ENCODE results near the gene ANKRD37.

ANKRD37 gene

DNA sequence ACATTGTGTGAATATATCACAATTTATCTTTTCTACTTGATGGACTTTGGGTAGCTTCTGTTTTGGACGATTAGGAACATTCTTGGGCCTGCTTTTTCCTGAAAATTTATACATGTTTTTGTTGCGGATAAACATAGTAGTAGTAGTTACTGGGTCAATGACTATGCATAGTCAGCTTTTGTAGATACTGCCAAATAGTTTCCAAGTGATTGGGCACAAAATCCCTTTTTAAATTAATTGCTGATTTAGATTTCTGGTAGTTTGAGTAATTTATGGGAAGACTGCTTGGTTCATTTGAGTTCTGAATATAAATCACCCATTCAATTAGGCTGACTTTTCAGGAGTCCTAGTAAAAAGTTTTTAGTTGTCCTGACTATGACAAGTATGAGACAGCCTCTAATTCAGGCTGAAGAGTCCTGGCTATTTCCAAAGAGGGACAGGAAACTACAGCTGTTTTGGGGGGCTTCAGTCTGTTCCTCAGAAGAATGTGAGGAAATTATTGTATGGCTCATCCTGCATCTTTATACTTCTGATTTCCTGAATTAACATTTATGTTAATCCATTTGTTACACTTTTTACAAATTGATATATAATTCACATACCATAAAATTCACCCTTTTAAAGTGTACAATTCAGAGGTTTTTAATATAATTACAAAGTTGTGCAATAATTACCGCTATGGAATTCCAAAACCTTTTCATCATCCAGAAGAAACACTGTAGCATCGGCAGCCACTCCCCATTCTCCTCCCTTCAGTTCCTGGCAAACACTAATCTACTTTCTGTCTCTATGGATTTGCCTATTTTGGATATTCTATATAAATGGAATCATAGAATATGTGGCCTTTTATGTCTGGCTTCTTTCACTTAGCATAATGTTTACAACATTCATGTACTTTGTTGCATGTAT is 15.1 kb upstream of the ANKRD37 start:
- DNase-seq = no peak

DNA sequence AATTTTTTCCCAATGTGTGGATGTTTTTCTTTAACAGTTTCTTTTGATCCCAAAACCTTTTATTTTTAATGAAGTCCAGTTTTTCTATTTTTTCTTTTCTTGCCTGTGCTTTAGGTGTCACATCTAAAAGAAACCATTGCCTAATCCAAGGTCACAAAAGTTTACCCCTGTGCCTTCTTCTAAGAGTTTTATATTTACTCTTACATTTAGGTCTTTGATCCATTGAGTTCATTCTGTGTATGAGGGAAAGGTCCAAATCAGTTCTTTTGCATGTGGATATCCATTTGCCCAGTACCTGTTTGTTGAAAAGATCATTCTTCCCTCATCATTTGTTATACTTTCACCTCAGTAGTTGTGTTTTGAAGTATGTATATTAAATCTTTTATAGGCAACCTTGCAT is 13.9 kb upstream of the ANKRD37 start:
- DNase-seq = no peak

DNA sequence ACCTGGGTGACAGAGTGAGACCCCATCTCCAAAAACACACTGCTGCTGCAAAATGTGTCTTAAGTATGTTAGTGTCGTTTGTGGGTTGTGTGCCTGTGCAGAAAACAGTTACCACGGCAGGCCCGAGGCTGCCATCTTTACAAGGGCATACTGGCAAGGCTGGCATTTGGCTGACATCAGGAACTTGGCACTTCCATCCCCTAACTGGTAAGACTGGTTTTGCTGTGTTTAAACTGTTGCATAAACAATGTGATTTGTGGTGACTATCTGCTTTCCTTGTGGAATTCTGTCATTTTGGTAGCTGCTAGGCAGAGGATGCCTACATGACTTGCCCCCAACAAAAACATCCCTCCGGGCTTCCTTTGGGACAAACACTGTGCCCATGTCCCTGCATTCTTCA is 13.2 kb upstream of the ANKRD37 start:
- DNase-seq = no peak

DNA sequence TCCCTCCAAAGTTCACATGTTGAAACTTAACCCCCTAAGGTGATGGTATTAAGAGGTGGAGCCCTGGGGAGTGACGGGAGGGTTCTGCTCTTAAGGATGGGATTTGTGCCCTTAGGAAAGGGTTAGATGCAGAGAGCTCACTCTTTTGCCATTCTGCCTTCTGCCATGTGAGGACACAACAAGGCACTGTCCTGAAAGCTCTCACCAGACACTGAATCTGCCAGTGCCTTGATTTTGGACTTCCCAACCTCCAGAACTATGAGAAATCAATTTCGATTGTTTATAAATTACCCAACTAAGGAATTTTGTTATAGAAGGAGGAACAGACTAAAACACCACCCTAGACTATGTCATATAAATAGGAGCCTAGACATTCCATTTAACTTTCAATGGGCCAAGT is 12.6 kb upstream of the ANKRD37 start:
- DNase-seq = no peak

DNA sequence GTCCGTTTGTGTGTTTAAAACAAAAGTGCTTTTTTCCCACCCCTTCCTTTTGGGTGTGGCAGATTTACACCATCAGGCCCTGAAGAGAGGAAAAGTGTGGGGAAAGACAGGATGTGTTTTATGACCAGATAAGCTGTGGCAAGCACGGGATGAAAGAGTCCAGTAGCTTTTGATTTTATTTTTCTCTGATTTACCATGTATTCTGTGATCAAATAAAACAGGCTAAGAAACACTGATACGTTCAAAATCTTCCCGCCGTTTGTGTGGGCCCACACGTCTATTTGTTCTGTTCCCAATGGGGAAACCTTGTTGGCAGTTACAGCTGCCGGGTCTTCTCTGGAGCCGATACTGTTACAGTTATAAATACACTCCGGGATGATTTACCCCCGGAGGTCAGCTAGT is 11.7 kb upstream of the ANKRD37 start:
- DNase-seq = peak; percentile 53

DNA sequence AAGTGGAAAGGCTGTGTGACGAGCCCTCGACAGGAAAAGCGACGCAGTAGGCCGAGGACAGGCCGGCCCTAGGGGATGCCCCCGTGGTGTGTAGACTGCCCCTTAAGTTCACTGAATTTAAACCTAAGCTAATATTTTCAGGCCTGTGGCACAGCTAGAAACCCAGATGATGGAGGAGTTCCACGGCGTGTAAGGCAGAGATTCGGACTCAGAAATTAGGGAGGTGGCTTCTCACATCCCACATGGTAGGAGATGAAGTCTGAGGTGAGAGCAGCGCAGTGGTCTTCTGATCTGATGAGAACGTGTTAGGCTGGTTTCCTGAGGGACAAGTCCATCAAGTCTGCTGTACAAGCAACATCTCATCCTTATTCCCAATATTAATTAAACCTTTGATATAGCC is 8.7 kb upstream of the ANKRD37 start:
- no peak for DNase-seq

DNA sequence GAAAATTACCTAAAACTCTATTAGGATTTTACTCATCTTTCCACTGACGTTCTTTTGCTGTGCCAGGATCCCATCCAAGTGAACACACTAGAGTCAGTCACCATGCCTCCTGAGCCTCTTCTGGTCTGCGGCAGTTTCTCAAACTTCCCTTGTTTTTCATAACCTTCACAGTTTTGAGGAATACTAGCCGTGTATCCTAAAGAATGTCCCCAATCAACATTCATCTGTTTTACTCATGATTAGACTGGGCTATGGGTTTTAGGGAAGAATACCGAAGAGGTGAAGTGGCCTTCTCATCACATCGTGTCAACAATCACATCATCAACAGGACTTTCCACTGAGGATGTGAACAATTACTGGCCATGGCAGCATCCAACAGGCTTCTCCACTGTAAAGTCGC is 5.7 kb upstream of the ANKRD37 start:
- no peak for DNase-seq

DNA sequence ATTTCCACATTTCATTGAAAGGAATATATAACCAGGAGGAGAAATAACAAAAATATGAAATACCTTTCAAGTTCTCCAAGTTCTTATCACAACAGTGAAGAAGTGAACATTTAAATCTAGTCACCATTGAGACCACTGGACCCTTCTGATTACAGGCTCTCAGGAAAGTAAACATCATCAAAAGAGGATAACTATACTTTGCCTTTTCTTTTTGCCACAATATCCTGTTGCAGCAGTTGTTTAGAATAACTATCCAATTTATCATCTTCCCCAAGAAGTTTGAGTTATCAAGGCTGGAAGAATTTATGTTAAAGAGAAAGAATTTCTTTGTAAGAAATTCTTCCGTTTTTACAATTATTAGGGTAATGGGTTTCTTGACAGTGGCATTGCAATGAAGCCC is 4.5 kb upstream of the ANKRD37 start:
- DNase-seq = no peak

DNA sequence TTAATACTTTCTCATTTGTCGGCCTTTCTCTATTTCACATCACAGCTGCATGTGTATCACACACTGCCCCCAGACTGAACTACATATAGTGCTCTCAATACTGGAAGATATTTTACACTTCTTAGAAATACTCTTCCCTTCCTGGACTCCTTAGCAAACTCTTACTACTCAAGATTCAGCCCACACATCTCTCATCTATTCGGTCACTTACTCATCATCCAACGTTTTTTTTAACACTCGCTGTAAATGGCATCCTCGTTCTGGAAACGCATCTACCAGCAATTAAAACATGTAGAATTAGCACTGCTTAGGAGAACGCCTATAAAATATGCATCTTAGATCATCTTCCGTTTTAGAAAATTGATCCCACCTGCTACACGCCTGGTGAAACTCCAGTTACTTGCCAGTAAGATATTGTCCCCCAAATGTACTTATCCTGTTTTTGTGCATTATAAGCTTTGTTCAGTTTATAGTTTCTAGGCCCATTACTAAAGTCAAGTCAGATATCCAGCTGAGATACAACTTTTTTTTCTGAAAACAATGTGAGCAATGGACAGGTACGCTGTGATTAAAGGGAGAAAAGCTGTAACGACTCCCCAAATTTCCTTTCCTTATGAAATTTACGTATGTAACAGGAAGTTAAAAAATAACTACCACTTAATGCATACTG is 1.9 kb upstream of the ANKRD37 start:
- peak; percentile 17 for DNase-seq

DNA sequence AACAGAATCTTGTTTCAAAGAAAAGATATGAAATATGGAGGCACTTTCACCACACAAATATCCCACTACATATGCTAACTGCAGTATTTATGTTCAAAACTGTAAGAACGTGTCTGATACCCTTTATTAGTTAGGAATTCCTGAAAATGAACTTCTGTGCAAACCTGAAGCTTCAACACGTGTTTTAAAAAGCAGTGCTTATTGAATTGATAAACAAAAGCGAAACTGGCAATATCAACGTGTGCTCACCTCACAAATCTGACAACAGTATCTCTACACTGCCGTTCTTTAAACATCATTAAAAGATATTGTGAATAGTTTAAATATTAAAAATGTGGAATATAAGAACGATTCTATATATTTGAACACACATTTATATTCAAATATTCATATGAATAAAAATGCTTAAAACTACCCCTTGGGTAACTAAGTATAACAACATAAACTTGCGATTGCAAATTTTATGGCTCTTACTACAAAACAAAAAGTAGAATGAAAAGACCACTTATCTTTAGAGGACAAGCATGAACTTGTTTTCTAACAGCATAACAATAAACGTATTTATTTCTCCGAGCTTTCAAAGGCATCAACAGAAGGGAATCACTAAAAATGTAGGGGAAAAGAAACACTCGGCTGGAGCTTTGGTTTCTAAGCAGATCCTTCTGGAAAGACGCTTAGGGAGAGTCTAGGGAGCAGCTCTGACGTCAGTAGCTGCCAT is 1.2 kb upstream of the ANKRD37 start, which contains the start of gene LRP2BP:
TSS of gene LRP2BP (minus strand) at position 687 of the 718 bp plus-strand sequence. CDS start 17,738 bp downstream, outside the sequence.
- peak; percentile 45 for DNase-seq

DNA sequence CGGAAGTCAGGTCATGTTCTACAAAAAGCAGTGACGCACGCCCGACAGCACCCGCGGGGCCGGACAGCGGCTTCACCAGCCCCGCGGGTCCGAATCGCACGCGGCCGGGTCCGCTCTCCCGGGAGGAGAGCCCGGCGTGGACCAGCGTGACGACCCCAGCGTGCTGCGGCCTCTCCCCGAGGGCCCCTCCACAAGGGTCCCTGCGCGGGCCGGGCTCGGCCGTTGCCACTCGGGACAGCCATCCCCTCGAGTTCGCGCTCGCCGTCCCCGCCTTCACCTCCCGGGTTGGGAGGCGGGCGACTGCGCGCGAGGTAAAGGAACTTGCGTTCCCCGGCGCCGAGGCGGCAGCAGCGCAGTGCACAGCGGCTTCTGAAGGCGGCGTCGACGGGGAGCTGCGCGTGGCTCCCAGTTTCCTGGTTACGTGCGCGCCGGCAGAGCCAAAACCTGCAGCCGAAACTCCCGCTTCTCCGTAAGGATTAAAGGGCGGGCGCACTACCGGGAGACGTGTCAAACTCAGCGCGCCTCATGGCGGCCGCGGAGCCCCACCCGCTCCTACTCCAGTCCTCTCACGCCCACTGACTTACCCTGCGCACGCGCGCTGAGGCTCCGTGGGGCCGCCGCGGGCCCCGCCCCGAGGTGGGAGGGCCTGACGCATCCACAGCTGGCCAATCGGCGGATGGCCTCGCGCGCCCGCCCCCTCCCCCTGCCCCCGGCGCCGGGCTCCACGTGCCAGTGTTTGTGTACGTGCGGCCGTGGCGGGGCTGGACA is 501 bp upstream of the ANKRD37 start:
- DNase-seq = peak; percentile 95

DNA sequence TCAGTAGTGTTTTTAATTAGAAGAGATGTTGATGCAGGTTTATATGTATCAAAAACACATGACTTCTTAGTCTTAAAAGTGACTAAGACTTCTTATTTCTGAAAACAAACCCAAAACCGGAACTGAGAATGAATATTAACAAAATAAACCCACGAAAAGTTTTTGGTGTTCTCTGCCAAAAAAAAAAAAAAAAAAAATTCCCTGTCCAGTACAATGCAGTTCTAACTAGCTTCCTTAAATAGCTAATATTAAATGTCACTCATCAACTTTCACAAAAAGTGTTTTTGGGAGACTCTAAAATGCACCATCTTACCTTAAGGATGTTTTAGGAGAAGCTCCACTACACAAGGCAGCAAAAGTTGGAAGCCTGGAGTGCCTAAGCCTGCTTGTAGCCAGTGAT is 2.0 kb downstream of the ANKRD37 start:
- no peak for DNase-seq

DNA sequence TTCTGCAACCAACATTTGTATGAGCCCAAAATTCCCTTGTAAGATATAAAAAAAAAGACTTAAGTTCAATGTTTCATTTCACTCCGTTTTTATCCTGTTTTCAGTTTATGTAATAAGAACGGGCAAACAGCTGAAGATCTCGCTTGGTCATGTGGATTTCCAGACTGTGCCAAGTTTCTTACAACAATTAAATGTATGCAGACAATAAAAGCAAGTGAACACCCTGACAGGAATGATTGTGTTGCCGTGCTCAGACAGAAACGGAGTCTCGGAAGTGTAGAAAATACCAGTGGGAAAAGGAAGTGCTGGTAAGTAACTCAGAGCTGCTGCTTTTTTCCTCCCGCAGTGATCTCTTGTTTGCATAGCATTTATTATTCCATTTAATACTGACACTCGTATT is 2.8 kb downstream of the ANKRD37 start:
- no peak for DNase-seq

DNA sequence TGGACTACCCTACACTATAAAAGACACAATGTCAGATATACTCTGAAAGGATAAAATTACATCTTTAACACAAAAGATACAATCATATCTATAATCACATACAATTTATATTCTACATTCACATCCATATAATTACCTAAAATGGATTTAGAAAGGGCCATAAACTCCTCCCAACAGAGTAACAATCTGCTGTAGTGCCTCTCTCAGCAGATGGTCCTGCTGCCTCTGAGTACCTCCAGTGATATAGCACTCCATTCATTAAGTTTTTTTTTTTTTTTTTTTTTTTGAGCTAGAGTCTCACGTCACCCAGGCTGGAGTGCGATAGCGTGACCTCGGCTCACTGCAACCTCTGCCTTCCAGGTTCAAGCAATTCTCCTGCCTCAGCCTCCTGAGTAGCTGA is 7.4 kb downstream of the ANKRD37 start:
- no peak for DNase-seq

DNA sequence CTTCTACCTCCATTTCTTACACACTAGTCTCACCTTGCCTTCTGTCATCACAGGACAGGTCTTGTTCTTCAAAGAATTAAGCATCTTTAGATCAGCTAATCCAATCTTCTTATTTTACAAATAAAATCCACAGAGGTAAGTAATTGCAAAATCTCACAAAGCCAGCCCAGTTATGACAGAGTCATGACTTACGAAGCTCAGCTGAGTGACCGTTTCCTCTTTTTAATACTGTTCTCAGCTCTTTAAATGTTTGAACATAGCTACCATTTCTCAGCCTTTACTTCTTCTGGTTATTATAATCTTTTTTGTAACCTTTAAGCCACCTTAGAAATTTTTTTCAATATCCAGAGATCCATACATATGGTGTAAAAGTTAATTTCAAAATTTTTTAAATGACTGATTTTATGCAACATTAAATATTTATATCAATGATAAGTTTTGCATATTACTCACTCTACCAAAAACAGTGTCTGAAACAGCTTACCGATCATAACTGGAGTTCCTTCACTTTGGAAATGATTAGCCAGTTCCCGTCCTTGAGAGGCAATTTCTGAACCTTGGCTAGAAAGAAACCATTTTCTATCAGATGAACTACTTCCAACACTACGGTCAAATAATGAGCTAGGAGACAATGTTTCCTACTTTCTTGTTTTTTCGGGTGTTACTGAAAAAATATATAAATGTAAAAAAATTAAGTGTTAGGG is 8.8 kb downstream of the ANKRD37 start:
- no peak for DNase-seq

DNA sequence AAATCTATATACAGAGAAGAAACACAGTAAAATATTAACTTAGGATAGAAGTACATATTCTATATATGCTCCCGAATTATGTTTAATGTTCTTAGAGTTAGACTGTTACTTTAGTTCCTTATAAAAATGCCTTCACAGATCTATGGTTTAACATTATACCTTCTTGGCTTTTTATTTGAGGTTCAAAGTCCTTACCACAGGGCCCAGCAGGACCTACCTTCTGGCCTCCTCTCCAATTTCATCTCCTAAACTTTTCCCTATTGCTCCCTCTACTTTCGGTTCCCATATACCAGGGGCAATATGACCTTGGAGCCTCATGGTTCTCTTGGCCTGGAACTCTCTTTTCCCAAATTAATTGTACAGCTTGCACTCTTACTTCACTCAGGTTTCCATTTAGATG is 11.8 kb downstream of the ANKRD37 start:
- DNase-seq = no peak

DNA sequence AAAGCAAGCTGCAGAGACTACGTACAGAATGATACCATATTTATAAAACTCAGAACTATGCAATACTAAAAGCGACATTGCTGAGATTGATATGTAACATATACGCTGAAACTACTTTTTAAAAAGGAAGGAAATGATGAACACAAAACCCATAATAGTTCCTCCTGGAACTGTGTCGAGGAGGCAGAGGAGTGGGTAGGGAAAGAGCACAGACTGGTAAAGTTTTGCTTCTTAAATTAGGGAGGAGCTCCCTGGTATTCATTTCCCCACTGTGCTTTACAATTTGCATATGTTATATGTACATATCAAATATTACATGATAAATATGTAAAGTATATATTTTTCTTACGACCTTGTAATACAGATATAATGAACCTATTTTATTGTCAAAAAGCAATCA is 15.2 kb downstream of the ANKRD37 start:
- DNase-seq = no peak

DNA sequence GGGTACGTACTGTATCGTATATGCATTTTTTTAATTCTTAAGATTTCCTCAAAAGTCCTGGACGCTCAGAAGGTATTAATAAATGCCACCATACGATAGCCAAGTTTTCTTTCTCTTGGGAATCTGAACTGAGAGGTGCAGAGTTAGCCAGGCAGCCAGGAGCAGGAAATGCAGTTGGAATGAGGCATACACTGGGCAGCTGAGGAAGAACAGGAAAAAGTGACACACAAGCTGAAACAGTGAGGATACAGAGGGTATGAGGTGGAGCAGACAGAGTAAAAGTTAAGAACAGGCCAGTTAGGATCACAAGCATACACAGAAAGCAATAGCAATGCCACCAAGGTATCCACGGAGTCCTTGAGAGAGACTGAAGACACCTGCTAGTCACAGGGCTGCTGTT is 15.8 kb downstream of the ANKRD37 start:
- no peak for DNase-seq

DNA sequence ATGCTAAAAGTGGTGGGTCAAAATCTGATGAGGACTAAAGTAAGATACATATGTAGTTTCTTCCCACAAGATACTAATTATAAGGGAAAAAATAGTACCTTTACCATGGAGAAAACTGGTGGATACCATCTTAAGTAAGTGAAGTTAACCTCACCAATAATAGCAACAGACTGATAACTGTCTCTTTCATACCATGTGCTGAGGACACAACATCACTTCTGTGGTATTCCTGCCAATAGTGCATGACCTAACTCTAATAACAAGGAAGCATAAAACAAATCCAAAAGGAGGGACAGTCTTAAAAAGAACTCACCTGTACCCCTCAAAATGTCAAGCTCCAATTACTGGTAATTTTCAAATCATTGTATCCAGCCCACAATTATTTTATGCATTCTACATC is 20.3 kb downstream of the ANKRD37 start:
- DNase-seq = no peak

DNA sequence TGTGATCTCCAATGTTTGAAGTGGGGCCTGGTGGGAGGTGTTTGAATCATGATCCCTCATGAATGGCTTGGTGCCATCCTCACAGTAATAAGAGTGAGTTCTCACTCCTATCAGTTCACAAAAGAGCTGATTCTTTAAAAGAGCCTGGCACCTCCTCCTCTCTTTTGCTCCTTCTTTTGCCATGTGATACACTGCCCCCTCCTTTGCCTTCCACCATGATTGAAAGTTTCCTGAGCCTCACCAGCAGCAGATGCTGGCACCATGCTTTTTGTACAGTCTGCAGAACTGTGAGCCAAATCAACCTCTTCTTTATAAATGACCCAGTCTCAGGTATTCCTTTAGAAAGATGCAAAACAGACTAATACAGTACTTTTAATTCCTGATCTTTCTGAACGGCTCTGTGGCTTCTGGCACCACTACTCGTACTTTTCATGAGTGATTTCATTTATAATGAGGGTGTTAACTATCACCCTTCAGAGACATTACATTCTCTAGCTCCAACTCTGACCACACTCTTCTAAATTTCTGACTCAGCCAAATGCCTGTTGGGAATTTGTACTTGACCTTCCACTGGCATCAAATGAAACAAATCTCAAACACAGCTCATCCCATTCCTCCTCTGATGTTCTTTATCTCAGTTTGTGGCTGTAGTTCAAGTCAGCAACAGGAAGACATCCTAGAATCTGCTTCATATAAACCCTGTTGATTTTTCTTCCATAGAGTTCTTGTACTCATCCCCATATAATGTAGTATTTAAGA is 24.9 kb downstream of the ANKRD37 start:
- no peak for DNase-seq

DNA sequence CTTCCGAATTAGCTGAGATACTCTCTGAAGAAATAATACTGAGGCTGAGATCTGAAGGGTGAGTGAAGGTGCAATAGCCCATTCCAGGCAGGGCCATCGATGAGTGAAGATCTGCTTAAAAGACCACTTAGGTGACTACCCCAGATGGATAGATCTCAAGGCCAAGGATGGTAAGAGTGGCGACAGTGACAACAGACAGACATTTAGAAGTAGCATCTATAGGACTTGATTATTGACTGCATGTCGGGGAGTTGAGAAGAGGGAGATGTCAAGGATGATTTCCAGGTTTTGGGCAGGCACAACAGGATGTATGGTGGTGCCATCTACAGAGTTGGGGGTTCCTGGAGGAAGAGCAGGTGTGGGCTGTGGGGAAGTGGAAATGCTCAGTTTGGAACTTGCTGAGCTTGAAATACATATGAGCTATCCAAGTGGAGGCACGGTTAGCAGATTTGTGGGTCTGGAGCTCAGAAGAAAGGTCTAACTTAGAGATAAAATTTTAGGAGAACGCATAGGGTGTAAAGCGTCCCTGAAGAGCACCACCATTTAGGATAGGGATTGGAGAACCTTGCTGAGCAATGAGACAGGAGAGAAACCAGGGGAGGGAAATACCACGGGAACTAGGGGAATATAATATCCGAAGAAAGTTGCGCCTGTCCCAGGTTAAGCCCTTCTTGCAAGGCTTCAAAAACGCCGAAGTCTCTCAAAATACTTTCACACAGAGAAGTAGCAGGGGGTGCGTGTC is 28.4 kb downstream of the ANKRD37 start:
- DNase-seq = peak; percentile 23

All from hematopoietic multipotent progenitor cell treated with erythropoietin and hydrocortisone succinate and interleukin-3 and kit ligand, for 6 days (in vitro differentiated cells).